ENCODE measurements around the gene POPDC2.

DNA sequence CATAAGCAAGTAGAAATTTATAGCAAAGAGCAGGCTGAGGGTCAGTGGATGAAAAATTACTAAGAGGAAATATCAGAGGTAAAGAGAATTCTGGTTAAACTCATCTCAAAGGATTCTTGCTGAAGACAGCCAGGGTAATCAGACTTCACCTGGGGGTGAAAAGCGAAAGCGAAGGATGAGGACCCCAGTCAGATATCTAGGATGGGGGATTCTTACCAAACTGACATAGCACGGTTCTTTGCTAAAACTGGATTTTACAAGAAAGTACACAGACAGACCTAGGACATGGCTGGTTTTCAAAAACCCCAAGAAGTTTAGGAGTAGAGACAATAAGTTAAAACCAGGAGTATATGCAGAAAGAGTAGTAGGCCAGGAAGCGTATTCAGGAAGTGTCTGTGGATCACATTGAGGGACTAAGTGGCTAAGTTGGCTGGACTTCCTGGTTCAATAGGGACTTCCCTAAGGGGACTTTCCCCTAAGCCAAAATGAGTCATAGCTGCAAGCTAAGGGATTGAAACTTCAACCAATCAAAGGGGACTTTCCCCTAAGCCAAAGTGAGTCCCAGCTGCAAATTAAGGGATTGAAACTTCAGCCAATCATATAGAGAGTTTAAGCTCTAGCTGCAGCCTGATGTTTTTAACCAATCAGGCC lies 40.0 kb upstream of the POPDC2 start:
- peak in 1 of 2 donors; percentile 11 for TF ChIP-seq POLR2AphosphoS5 (IDR thresholded peaks at IDR 0.05)
- no peak for TF ChIP-seq POLR2A (IDR thresholded peaks at IDR 0.05; ENCODE audit: low read depth)
- TF ChIP-seq EP300 (IDR thresholded peaks at IDR 0.05), result no peak
- TF ChIP-seq, protein P1, sequence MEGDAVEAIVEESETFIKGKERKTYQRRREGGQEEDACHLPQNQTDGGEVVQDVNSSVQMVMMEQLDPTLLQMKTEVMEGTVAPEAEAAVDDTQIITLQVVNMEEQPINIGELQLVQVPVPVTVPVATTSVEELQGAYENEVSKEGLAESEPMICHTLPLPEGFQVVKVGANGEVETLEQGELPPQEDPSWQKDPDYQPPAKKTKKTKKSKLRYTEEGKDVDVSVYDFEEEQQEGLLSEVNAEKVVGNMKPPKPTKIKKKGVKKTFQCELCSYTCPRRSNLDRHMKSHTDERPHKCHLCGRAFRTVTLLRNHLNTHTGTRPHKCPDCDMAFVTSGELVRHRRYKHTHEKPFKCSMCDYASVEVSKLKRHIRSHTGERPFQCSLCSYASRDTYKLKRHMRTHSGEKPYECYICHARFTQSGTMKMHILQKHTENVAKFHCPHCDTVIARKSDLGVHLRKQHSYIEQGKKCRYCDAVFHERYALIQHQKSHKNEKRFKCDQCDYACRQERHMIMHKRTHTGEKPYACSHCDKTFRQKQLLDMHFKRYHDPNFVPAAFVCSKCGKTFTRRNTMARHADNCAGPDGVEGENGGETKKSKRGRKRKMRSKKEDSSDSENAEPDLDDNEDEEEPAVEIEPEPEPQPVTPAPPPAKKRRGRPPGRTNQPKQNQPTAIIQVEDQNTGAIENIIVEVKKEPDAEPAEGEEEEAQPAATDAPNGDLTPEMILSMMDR (IDR thresholded peaks at IDR 0.05), result no peak
